CD4-positive, alpha-beta T cell (primary cell): Measurements from ENCODE around the gene SLC39A10. TPM values are rescaled to one million over a fixed set of nuclear protein-coding genes. Genes with fewer than 3 reads are reported as not detected.

Source experiments
- ATAC-seq: fragments of 200-7000 bp; cut with Tn5 transposase; one replicate; pipeline ENCODE4 v1.10.0; 2022; ENCODE audit warnings: mild to moderate bottlenecking; ENCODE audit not compliant: poor library complexity
- CTCF ChIA-PET: fragments of 350-600 bp; sonication (Branson Sonifier 250); formaldehyde crosslinking; loops from one replicate; lab custom pipeline; 2021; ENCODE audit warnings: antibody characterized with exemption, inconsistent platforms; lab: Charles Lee
- POLR2A ChIA-PET: fragments of 350-600 bp; sonication (Branson Sonifier 250); formaldehyde crosslinking; loops from one replicate; lab custom pipeline; 2021; ENCODE audit warnings: antibody characterized with exemption, inconsistent platforms; lab: Charles Lee
- DNase-seq, 14 experiments: peaks; one replicate each; pipeline ENCODE4 v3.0.0-alpha.2; 2013 to 2020; ENCODE audit warnings: mixed read lengths in 2 of 14
- H3K27ac ChIP-seq, 2 donors: one replicate each; pipeline versions ENCODE4 v1.5.1 to v1.7.0; 2013; ENCODE audit warnings: low read length in 2 of 2, low read depth in 1 of 2, mild to moderate bottlenecking in 1 of 2
- H3K27me3 ChIP-seq, 2 experiments: 1 replicate in 1 of 2; 2 replicates in 1 of 2; pipeline versions ENCODE4 v1.6.1 to v1.7.0; 2013; ENCODE audit warnings: low read length in 2 of 2, control low read depth in 1 of 2, mild to moderate bottlenecking in 1 of 2, moderate library complexity in 1 of 2; ENCODE audit not compliant: insufficient read depth in 2 of 2, control insufficient read depth in 1 of 2
- H3K36me3 ChIP-seq: one replicate; pipeline ENCODE4 v1.6.1; 2013; ENCODE audit warnings: low read length, control low read depth; ENCODE audit not compliant: insufficient read depth
- H3K4me1 ChIP-seq: one replicate; pipeline ENCODE4 v1.6.1; 2013; ENCODE audit warnings: low read length, control low read depth; ENCODE audit not compliant: insufficient read depth
- H3K4me3 ChIP-seq: one replicate; pipeline ENCODE4 v1.5.1; 2013; ENCODE audit warnings: mild to moderate bottlenecking, low read length, moderate library complexity
- H3K9me3 ChIP-seq, 2 experiments: 1 replicate in 1 of 2; 2 replicates in 1 of 2; pipeline versions ENCODE4 v1.6.1 to v1.7.0; 2013; ENCODE audit warnings: low read length in 2 of 2, mild to moderate bottlenecking in 2 of 2, control low read depth in 1 of 2, moderate library complexity in 1 of 2; ENCODE audit not compliant: control insufficient read depth in 1 of 2, insufficient read depth in 1 of 2
- H3K27ac Mint-ChIP-seq: one replicate; pipeline ENCODE4 v1.8.0; 2020; ENCODE audit warnings: mixed read lengths
- H3K27me3 Mint-ChIP-seq: one replicate; pipeline ENCODE4 v1.8.0; 2021; ENCODE audit warnings: mixed read lengths
- H3K36me3 Mint-ChIP-seq: one replicate; pipeline ENCODE4 v1.8.0; 2021; ENCODE audit warnings: low read depth, mixed read lengths
- H3K4me1 Mint-ChIP-seq: one replicate; pipeline ENCODE4 v1.8.0; 2021; ENCODE audit warnings: low read depth, mixed read lengths
- H3K4me3 Mint-ChIP-seq: one replicate; pipeline ENCODE4 v1.8.0; 2020; ENCODE audit warnings: mild to moderate bottlenecking, mixed read lengths
- H3K9me3 Mint-ChIP-seq: one replicate; pipeline ENCODE4 v1.8.0; 2020; ENCODE audit warnings: mixed read lengths
- CTCF ChIP-seq: fragments of 200-600 bp; IDR thresholded peaks from one replicate; pipeline ENCODE4 v1.8.0; 2022; ENCODE audit warnings: antibody characterized with exemption, mild to moderate bottlenecking
- intact Hi-C, 2 experiments: fragments of 100-400 bp; cut with DNase I in 1 of 2; cut with micrococcal nuclease in 1 of 2; formaldehyde crosslinking; loops; one replicate each; pipeline versions ENCODE4 v1.15.1 to v1.9.0; 2023 to 2025; cut with DNase I, micrococcal nuclease
- total RNA-seq, 174 experiments: library from RNA in 2 of 174; stranded (reverse) in 2 of 174; gene quantifications; one replicate each; pipeline ENCODE4 v1.2.3 and lab custom pipeline; 2021 to 2026

Gene SLC39A10
- total RNA-seq, 2 experiments from 2014 or later, result 38.2 to 39.4 TPM

DNA sequence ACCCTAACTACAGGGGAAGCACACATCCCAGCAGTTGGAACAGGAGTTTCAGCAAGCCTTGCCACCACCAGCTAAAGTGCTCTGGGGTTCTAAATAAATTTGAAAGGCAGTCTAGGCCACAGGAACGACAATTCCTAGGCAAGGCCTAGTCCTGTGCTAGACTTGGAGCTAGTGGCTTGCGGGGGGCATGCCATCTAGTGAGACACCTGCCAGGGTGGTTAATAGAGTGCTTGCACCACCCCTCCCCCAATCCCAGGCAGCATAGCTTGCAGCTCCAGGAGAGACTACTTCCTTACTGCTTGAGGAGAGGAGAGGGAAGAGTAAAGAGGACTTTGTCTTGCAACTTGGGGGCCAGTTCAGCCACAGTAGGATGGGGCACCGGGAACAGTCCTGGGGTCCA, 101.8 kb downstream of the SLC39A10 start:
- Mint-ChIP-seq H3K36me3 (no peaks in the 10 kb centered on the region), H3K27ac (no peak overlapping the region), H3K4me1 (no peaks in the 10 kb centered on the region), H3K4me3 (no peak overlapping the region), H3K9me3 (peaks cover 14% of the 10 kb centered on the region), H3K27me3 (no peaks in the 10 kb centered on the region)
- Histone ChIP-seq H3K27ac (no peak overlapping the region), H3K36me3 (no peaks in the 10 kb centered on the region), H3K4me1 (no peaks in the 10 kb centered on the region), H3K27me3 (no peaks in the 10 kb centered on the region), H3K4me3 (no peak overlapping the region), H3K9me3 (peaks cover 19 to 25% of the 10 kb centered on the region in 2 experiments)
- no peak for TF ChIP-seq CTCF
- POLR2A ChIA-PET, result no interaction called here
- intact Hi-C loops, result no loop called here
- CTCF ChIA-PET, result no interaction called here
- no peak for DNase-seq
- no peak for ATAC-seq

GRCh38 chr2:195759877-195760276, 102.9 kb downstream of the SLC39A10 start:
- no peak for TF ChIP-seq CTCF
- ATAC-seq (no peak), DNase-seq (no peak)
- Mint-ChIP-seq H3K9me3 (peaks cover 21% of the 10 kb centered on the region), H3K4me1 (no peaks in the 10 kb centered on the region), H3K4me3 (no peak overlapping the region), H3K27me3 (no peaks in the 10 kb centered on the region), H3K27ac (no peak overlapping the region), H3K36me3 (no peaks in the 10 kb centered on the region)
- CTCF ChIA-PET, result no interaction called here
- POLR2A ChIA-PET, result no interaction called here
- no peaks in the 10 kb centered on the region for H3K36me3 ChIP-seq
- H3K27me3 ChIP-seq, result no peaks in the 10 kb centered on the region
- intact Hi-C loops, result no loop called here
- H3K4me3 ChIP-seq, result no peak overlapping the region
- no peaks in the 10 kb centered on the region for H3K4me1 ChIP-seq
- H3K9me3 ChIP-seq, result peaks cover 19 to 35% of the 10 kb centered on the region in 2 experiments
- H3K27ac ChIP-seq, result no peak overlapping the region

- TF ChIP-seq CTCF, result no peak
- Mint-ChIP-seq H3K4me1 (no peaks in the 10 kb centered on the region), H3K4me3 (no peak overlapping the region), H3K27me3 (no peaks in the 10 kb centered on the region), H3K36me3 (no peaks in the 10 kb centered on the region), H3K9me3 (peaks cover 31% of the 10 kb centered on the region), H3K27ac (no peak overlapping the region)
- Histone ChIP-seq H3K27ac (no peak overlapping the region), H3K4me3 (no peak overlapping the region), H3K9me3 (peaks cover 16 to 39% of the 10 kb centered on the region in 2 experiments), H3K36me3 (no peaks in the 10 kb centered on the region), H3K4me1 (no peaks in the 10 kb centered on the region), H3K27me3 (no peaks in the 10 kb centered on the region)
- DNase-seq (no peak), ATAC-seq (no peak)
- CTCF ChIA-PET, result no interaction called here
- POLR2A ChIA-PET, result no interaction called here
- intact Hi-C loops, result no loop called here
These were observed 106.8 kb downstream of the SLC39A10 start for GRCh38 chr2:195763866-195764265.
